Lung (tissue), 12 donors: ENCODE data around the gene TKTL1. TPM values are rescaled to one million over a fixed set of nuclear protein-coding genes. Genes with fewer than 3 reads are reported as not detected.

Experiments
- ATAC-seq: fragments of 200-7000 bp; cut with Tn5 transposase; one replicate; pipeline ENCODE4 v1.9.1; 2020; ENCODE audit warnings: moderate number of reproducible peaks; ENCODE audit not compliant: insufficient read depth, low FRiP score
- DNase-seq, 3 donors: peaks; one replicate each; pipeline ENCODE4 v3.0.0-alpha.2; 2013 to 2017
- H3K27ac ChIP-seq, 2 donors: one replicate each; pipeline ENCODE4 v1.5.1; 2013; ENCODE audit warnings: mild to moderate bottlenecking in 2 of 2, moderate library complexity in 2 of 2, control low read depth in 1 of 2, inconsistent platforms in 1 of 2, low read depth in 1 of 2, low read length in 1 of 2
- H3K27me3 ChIP-seq, 3 donors: one replicate each; pipeline ENCODE4 v1.5.1; 2013; ENCODE audit warnings: low read length in 2 of 3; ENCODE audit not compliant: control insufficient read depth in 3 of 3, insufficient read depth in 3 of 3
- H3K36me3 ChIP-seq, 4 donors: one replicate each; pipeline ENCODE4 v1.5.1; 2013; ENCODE audit warnings: low read length in 4 of 4, mild to moderate bottlenecking in 1 of 4, moderate library complexity in 1 of 4; ENCODE audit not compliant: control insufficient read depth in 4 of 4, insufficient read depth in 4 of 4
- H3K4me1 ChIP-seq, 5 donors: one replicate each; pipeline ENCODE4 v1.5.1; 2013; ENCODE audit warnings: low read length in 5 of 5, mild to moderate bottlenecking in 2 of 5, moderate library complexity in 1 of 5; ENCODE audit not compliant: control insufficient read depth in 5 of 5, insufficient read depth in 5 of 5
- H3K4me3 ChIP-seq: one replicate; pipeline ENCODE4 v1.5.1; 2013; ENCODE audit warnings: mild to moderate bottlenecking, control low read depth, moderate library complexity
- H3K9ac ChIP-seq, 2 donors: one replicate each; pipeline ENCODE4 v1.5.1; 2013; ENCODE audit warnings: low read length in 2 of 2, control low read depth in 1 of 2; ENCODE audit not compliant: insufficient read depth in 1 of 2
- H3K9me3 ChIP-seq, 4 donors: one replicate each; pipeline ENCODE4 v1.5.1; 2013; ENCODE audit warnings: low read length in 3 of 4, mild to moderate bottlenecking in 1 of 4, moderate library complexity in 1 of 4; ENCODE audit not compliant: control insufficient read depth in 4 of 4, insufficient read depth in 3 of 4
- WGBS, 2 donors: extraction: QIAGEN DNeasy Blood & Tissue Kit; methylation state at CpG; one replicate each; pipeline ENCODE4 v1.1.7; 2013; 5-methylcytosine and 5-hydroxymethylcytosine counted together
- polyA plus RNA-seq, 2 donors: library from polyadenylated mRNA; stranded (reverse); fragments of 200-250 nt; gene quantifications; one replicate each; pipeline ENCODE4 v1.2.1, GENCODE V29; 2013
- total RNA-seq, 2 donors: library from RNA; depleted of rRNA in 1 of 2; stranded (reverse); fragments of >200 nt in 1 of 2; gene quantifications; one replicate each; pipeline ENCODE4 v1.2.1, GENCODE V29; 2014 to 2021
- TF ChIP-seq, protein P1 (sequence below): IDR thresholded peaks from 2 replicates; pipeline ENCODE4 v1.5.1; 2012; ENCODE audit warnings: mild to moderate bottlenecking; ENCODE audit errors: control extremely low read depth, extremely low read depth
- donor health status: control.
- donor health status: control.
- donor health status: Bipolar disorder and iron deficiency.
- donor health status: healthy.
- donor health status: DM: yes; HTN: yes; CAD: no.

Gene TKTL1
- total and polyA plus RNA-seq, 4 donors, result 0.18 to 1.5 (median 0.54) TPM; not detected in 1

DNA sequence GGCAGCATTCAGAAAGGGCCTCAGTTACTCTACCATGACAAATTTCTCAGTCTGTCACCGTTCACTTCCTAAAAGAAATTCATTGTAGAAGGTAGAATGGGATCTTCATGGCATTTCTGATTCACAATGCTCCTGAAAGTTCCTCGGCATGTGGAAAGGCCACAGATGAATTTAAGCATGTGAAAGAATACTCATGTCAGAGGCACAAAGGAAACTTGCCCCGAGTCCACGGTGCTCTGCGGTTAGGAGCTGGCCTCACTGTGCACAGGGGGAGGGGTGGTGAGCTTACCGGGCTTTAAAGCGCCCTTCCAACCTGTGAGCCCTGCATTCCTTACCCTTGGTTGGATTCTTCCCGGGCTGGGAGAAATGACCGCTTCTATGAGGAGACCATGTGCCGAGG is 9.3 kb downstream of the TKTL1 start:
- TF ChIP-seq, protein P1, sequence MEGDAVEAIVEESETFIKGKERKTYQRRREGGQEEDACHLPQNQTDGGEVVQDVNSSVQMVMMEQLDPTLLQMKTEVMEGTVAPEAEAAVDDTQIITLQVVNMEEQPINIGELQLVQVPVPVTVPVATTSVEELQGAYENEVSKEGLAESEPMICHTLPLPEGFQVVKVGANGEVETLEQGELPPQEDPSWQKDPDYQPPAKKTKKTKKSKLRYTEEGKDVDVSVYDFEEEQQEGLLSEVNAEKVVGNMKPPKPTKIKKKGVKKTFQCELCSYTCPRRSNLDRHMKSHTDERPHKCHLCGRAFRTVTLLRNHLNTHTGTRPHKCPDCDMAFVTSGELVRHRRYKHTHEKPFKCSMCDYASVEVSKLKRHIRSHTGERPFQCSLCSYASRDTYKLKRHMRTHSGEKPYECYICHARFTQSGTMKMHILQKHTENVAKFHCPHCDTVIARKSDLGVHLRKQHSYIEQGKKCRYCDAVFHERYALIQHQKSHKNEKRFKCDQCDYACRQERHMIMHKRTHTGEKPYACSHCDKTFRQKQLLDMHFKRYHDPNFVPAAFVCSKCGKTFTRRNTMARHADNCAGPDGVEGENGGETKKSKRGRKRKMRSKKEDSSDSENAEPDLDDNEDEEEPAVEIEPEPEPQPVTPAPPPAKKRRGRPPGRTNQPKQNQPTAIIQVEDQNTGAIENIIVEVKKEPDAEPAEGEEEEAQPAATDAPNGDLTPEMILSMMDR, result no peak
- no peak overlapping the region for H3K9ac ChIP-seq
- DNase-seq (no peak), ATAC-seq (no peak)
- WGBS, 2 donors, result 84 to 86% methylated on average over 10 of the region's 10 CpGs
- no peaks in the 10 kb centered on the region for H3K4me1 ChIP-seq
- no peaks in the 10 kb centered on the region for H3K36me3 ChIP-seq
- no peaks in the 10 kb centered on the region for H3K27me3 ChIP-seq
- H3K9me3 ChIP-seq, result no peaks in the 10 kb centered on the region
- no peak overlapping the region for H3K27ac ChIP-seq
- no peak overlapping the region for H3K4me3 ChIP-seq

- H3K27me3 ChIP-seq, result no peaks in the 10 kb centered on the region
- no peak for DNase-seq
- TF ChIP-seq, protein P1, result no peak
- H3K36me3 ChIP-seq, result no peaks in the 10 kb centered on the region
- no peak overlapping the region for H3K9ac ChIP-seq
- no peak overlapping the region for H3K27ac ChIP-seq
- no peaks in the 10 kb centered on the region for H3K4me1 ChIP-seq
- whole genome bisulfite sequencing, 2 donors, result 68 to 87% methylated on average over 9 to 11 of the region's 11 CpGs
- no peak for ATAC-seq
- H3K9me3 ChIP-seq, result no peaks in the 10 kb centered on the region
- H3K4me3 ChIP-seq, result no peak overlapping the region
These were observed 10.1 kb downstream of the TKTL1 start for GRCh38 chrX:154305541-154306205.

- Histone ChIP-seq H3K27me3 (no peaks in the 10 kb centered on the region), H3K36me3 (no peaks in the 10 kb centered on the region), H3K4me3 (no peak overlapping the region), H3K27ac (no peak overlapping the region), H3K4me1 (no peaks in the 10 kb centered on the region), H3K9me3 (no peaks in the 10 kb centered on the region), H3K9ac (no peak overlapping the region)
- TF ChIP-seq, protein P1, result no peak
- ATAC-seq, result no peak
- no peak for DNase-seq
- WGBS, 2 donors, result 82 to 96% methylated on average over 6 of the region's 6 CpGs
These were observed 11.6 kb downstream of the TKTL1 start for GRCh38 chrX:154307202-154307601.
